GM19240 (cell line): ENCODE measurements around the gene PDP2.
"Not testable (repeated sequence)": the region's sequence is repeated elsewhere in the genome, so short reads cannot be mapped to it uniquely, and the experiment has no call there.

Source experiments
- DNase-seq: peaks from one replicate; pipeline ENCODE4 v3.0.0; 2011; ENCODE audit warnings: low spot score; ENCODE audit not compliant: insufficient read length

The PDP2 gene

DNA sequence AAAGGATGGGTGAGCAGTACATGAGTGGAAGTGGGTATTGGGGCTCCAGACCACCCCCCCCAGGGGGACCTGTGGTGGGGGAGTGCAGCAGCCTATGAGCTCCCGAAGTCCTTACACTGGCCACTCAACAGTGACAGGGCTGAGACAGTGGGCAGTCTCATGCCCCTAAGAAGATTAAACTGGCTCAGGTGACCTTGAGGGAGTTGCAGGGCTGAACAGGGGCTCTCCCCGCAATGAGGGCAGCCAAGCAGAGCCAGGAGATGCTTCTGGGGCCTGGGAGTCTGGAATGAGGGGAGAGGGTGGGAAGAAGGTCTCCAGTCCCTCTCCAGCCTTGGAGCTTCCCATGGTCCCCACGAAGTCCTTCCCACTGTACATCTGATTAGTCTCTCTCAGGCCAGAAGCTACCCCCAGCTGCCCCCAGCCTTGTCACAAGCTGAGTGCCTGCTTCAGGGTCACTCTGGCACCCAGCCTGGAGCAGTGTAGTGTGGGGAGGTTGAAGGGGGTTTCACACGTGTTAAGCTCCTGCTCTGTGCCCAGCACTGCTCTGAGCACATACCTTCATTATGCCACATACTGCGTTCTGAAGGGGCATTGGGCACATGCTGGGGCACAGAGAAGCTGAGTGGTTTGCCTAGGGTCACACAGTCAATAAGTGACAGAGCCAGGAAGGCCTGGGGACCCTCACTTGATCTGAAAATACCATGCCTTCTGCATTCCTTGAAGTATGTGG, 39.4 kb downstream of the PDP2 start:
- no peak for DNase-seq

DNA sequence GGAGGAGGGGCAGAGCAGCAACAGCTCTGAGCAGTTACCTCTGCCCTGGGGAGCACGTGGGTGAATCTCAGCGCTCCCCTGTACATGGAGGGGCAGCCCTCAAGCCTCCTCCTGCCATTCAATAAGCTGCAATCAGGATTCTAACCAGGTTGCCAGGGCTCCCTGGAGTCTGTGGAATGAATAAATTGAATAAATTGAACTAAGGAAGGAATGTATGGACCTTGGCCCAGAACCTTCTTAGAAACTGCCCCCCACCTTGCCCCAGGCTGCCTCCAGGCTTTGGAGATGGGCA, 39.9 kb downstream of the PDP2 start:
- no peak for DNase-seq

DNA sequence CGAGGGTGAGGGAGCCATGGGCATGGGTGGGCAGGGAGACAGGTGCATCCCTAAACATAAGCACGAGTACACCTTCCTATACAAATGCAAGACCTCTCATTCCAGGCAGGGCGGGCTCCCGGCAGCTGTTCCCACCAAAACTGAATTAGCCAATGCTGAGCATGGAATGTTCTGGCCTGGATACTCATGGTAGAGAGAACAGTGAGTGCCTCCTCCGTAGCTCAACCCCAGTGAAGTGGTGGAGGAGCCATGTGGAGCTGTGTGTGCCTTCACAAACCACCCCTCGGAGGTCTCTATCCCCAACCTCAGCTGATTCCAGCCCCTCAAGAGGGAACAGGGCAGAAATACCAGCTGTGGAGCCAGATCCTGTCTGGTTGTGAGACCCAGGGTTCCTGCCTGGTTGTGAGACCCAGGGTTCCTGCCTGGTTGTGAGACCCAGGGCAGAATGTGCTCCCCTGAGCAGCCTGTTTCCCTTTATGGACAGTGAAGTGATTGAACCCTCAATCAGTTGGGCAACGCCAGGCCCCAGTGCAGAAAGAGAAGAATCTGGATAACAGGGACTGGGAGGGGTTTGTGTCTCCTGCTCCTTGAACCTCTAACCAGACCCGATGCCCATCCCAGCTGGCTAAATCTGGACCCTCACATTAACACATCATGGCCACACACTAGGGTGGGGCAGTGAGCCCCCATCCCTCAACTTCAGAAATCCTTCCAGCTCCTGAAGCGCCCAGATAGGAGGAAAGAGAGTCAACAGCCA, 40.8 kb downstream of the PDP2 start:
- DNase-seq = no peak

DNA sequence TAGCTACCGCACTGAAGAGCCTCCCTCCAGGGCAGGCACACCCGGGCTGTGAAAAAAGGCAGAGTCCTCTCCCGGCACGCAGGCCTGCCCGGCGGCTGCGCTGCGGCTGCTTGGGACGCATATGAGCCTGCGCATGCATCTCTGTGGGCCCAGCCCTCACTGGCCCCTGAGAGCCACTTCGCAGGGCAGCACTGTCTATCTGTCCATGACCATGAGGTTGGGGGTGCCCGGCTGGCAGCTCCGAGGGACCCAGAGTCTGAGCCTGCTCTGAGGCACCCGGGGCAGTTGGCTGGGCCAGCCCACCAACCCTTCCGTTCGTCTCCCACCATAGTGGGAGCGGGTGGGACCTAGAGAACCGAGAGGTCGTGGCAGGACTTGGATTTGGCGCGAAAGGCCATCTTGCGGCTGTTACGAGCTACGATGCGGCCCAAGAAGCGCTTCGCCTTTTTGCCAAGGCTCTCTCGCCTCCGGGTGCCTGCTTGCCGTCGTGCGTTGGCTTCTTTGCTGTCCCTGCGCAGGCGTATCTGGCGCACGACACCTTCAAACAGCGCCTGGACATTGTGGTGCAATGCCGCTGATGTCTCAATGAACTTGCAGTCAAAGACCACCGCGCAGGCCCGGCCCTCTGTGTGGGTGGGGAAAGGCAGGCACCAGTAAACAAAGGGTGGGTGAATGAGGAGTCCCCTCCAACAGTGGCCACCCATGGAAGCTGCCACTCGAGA, 41.6 kb downstream of the PDP2 start:
- no peak for DNase-seq

DNA sequence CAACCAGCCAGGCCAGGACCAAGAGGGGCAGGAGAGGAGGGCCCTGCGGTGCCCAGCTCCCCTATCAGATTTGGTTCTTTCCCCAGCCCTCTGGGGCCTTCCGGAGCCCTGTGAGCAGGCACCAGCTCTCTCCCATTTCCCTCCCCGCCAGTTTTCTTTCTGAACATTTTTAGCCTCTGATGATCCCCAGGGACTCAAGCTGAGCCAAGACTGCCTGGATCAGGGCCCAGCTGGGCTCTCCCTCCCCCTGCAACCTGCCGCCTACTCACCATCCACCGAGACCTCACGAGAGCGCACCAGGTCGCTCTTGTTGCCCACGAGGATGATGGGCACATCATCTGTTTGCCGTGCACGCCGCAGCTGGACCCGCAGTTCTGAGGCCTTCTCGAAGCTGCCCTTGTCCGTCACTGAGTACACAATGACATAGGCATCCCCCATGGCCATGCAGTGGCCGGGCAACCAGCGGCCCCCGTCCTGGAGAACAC, 43.0 kb downstream of the PDP2 start:
- DNase-seq = no peak

DNA sequence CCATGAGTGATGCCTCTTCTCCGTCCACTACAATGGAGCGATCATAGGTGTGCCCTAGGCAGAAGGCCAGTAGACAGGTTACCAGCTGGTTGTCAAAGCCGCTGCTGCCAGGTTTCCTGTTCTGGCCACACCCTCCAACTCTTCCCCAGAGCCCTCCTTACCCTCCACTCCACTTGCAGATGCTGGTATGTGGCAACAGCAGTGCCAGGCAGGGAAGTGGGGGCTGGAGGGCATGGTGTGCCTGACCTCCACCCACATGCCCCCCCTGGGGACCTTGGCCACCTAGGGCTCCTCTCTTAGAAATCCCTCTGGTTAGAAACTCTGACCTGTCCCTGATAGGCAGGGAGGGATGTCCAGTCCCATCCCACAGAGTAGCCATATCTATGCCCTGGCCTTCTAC, 43.6 kb downstream of the PDP2 start:
- no peak for DNase-seq

DNA sequence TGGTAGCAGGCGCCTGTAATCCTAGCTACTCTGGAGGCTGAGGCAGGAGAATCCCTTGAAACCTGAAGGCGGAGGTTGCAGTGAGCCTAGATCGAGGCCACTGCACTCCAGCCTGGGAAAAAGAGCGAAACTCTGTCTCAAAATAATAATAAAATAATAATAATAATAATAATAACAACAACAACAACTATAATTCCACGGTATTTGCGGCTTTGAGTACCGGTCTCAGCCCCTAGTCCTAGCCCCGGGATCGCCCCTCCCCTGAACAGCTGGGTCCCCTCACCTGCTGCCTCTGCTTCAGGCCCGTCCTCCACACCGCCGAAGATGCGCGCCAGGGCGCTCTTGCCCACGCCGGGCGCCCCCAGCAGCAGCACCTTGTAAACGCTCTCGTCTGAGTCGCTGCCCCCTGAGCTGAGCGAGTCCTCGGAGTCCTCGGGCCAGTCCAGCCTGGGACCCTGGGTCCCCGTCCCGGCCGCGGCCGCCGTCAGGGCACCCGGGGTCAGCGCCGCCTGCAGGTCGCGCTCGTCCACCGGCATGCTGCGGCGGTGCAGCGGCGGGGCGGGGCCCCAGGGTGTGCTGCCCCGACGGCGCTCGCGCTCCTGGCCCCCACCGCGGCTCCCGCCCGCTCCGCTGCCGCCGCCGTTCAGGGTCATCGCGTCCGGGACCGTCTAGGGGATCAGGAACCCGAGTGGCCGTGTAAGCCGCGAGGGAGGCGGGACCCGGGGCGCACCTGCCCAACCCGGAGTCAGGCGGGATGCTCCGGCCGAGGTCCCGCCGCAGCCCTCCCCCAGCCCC, 44.4 kb downstream of the PDP2 start:
- DNase-seq = no peak

DNA sequence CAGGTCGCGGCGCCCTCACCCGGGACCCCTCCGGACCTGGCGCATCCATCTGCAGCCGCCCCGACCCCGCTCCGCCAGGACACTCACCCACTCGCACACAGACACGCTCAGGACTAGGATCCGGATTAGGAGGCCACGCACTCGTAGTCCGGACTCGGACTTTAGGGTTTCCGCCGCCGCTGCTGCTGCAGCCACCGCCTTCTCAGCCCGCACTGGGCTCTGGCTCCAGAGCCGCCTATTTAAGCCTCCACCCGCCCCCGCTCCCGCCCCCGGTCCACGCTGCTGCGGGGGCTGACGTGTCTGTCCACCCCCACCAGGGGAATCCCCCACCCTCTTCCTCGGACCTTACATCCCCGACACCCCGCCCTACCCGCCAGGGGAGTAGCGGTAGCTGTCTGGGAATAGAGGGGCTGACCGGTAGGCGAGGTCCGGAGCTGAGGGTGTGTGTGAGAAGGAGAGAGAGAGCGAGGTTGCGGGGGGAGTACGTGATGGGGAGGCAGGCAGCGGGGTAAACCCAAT, 45.1 kb downstream of the PDP2 start, which contains the start of gene RRAD:
Gene RRAD, minus strand, starts transcription at position 214 of the 519 bp plus-strand sequence. CDS start 356 bp downstream, outside the sequence.
- DNase-seq = no peak

DNA sequence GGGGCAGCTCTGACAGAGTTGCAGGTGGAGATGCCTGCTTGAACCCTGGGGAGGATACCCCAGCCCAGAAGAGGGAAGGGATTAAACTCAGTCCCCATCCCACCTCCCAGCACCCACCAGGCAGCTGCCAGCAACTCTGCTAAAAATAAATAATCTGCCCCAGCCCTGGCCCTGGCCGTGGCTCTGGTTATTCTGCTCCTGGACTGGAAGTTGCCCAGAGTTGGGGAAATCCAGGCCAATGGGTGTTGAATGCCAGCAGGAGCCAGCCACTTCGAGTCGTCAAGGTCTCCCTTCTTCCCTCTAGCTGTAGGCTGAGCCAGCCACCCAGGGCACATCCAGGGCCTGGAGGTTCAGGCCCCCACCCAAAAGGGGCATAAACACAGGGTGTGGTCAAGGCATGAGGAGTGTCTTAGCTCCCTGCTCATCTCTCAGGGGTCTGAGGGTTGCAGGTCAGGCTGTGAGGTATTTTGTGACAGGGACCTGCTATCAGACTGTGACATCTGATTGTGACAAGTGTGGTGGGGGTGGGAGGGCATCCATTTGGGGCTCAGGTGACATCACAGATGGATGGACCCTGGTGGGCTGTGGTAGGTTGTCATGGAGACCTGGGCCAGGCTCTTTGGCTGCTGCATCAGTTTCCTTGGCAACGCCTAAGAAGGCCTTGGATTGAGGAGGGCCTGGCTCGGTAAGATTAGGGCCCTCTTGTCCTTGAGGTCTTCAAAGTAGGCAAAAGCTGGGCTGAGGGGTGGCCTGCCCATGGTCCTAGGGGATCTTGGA, 46.0 kb downstream of the PDP2 start:
- DNase-seq = no peak

DNA sequence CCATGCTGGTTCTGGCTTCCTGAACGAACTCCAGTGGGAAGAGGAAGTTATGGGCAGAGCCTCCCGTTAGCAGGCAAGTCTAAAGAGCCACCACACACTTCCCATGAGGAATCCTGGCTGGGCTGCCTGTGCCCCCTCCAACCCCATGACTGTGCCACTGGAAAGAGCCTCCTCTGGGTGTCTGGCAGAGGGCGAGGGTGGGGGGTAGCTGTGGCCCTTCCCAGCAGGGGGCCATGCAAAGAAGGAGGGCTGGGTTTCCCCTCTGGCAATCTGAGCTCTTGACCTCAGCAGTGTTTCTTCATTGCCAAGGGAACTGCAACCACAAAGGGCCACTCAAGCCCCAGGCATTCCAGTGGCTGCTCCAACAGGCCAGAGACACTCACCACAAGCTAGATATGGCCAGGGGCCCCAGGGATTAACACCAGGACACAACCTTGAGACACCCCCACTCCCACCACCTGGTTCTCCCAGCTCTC, 46.7 kb downstream of the PDP2 start:
- DNase-seq = no peak

DNA sequence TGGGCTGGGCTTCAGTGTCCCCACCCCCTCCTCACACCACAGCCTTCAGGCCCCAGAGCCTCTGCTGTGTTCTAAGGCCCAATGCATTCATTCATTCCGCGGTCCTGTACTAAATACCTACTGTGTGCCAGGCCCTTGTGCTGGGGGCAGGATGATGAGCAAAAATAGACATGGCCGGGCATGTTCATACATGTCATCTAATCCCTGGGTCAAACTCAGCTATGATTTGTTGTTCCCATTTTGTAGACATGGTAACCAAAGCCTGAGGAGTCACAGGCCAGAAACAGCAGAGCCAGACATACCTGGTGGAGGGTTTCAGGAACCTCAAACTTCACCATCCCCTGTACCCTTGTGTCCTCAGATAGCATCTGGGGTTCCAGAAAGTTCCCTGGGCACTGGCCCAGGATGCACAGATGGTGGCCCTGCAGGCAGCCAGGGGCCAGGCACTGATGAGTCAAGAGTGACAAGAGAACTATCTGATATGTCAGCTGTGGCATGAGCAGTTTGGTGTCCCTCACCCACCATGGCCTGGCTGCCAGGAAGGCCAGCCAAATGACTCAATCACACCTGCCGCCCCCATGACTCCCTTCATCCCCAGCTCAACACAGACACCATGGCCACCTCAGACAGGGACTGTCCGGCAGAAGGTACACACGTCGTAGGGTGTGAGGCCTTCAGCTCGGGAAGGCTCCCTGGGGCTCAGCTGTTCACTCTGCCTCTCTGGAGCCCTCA, 47.8 kb downstream of the PDP2 start:
- DNase-seq = no peak

DNA sequence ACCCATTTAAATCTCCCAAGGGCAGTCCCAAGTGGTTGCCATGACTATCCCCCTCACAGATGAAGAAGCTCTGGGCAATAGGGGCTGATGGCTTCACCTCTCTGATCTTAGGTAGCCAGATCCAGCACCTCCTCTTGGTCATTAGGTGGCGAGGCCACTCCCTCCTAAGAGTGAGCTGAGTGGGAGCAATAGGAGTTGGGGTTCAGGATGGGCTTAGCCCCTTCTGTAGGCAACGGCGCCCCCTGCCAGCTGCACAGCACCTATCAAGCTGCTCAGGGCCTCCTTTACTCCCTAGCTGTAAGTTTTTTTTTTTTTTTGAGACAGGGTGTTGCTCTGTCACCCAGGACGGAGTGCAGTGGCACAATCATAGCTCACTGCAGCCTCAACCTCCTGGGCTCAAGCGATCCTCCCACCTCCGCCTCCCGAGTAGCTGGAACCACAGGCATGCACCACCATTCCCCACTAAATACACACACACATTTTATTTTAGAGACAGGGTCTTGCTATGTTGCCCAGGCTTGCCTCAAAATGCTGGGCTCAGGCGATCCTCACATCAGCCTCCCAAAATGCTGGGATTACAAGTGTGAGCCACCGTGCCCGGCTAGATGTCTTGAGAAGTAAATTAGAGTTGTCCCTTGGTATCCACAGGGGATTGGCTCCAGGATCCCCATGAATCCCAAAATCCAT, 48.5 kb downstream of the PDP2 start:
- DNase-seq = no peak

DNA sequence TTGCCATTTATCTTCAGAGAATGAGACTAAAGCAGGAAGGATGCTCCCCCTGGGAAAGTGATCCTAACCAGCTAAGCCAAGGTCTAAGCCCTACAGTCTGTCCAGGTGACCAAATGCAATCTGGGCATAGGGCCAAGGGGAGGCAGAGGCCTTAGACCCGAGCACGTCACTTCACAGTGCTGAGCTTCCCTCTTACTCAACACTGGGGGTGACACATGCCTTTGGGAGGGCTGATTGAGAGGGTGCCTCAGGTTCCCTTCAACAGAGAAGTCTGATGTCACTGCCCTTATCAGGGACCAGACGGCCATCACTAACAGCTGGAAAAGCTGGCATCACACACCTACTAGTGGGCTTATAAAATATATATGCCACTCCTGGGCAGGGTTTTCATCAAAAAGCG, 49.9 kb downstream of the PDP2 start:
- no peak for DNase-seq

DNA sequence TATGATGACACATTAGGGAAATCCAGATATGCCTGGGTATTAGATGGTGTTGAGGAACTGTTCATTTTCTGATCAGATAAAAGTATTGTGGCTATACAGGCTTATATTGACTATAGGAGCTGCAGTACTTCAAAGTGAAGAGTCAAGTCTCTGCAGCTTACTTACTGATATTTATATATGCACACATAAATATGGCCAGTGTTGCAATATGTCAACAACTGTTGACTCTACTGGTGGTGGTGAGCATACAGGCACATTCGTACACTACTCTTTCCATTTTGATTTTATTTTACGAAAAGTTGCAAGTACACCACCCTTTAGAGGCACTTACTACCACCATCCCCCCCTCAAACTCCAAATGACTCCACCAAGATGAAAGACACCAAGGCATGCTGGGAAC, 51.4 kb downstream of the PDP2 start:
- no peak for DNase-seq

DNA sequence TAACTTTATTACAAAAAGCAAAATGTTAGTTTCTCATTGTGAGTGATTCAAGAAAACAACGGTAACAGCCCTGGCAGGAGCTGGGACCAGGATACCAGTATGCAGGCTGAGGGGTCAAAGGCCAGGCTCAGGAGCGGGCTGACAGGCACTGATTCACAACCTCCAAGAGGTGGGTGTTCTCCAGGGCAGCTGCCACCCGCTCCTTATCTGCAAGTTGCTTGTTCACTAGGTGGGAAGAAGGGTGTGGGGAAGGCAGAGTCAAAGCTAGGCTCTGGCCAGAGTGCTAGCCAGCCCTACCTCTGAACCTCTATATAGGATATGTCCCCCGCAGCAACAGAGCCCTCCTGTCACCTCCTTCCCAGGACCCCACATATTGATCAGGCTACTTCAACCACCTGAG, 51.8 kb downstream of the PDP2 start:
- DNase-seq = no peak

DNA sequence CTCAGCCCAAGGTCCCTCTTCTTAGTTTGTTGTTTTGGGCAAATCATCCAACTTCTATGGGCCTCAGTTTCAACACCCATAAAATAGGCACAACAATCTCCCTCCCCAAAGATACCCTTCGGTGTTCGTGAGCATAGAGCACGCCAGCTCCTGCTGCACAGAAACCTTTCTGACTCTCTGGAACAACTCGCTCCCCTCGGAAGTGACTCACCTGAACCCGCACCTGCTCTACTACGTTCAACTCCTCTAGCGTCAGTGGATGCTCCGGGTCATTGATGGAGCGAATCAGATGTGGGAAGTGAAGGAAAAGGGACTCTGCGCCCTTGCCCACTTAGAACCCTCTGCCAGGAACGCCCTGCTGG, 53.4 kb downstream of the PDP2 start:
- DNase-seq = no peak

DNA sequence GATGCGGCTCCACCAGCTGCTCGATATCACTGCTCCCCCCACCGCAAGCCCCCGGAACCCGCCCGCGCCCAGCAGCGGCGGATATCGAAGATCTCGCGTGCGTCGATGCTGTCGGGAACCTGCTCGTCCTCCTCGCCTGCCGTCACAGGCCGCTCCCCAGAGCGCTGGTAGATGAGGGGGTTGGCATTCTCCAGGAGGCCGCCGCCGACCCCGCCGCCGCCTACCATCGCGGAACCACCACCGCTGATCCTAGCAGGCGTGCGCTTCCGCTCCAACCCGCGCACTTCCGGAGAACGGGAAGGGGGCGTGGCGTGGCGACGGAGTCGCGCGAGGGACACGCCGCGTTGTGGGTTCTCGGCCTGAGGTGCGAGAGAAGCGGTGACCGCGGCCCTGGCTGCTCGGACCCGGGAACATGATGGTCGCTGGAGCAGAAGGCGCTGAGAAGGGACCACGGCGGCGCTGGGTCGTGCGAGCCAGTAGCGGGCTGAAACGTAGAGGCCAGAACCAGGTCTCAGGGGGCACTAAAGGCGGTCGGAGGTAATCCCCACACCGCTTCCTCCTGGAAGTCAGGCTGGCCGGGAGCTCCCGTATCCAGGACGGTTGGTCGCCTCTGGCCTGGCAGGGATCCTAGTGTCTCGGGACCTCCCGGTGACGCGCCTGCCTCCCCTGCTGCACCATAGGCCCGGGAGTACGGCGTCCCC, 54.0 kb downstream of the PDP2 start, which contains the start of gene CIAO2B:
Gene CIAO2B, minus strand, starts transcription at position 265 of the 701 bp plus-strand sequence. Its CDS starts 38 bp downstream, at position 227.
- peak; percentile 83 for DNase-seq

DNA sequence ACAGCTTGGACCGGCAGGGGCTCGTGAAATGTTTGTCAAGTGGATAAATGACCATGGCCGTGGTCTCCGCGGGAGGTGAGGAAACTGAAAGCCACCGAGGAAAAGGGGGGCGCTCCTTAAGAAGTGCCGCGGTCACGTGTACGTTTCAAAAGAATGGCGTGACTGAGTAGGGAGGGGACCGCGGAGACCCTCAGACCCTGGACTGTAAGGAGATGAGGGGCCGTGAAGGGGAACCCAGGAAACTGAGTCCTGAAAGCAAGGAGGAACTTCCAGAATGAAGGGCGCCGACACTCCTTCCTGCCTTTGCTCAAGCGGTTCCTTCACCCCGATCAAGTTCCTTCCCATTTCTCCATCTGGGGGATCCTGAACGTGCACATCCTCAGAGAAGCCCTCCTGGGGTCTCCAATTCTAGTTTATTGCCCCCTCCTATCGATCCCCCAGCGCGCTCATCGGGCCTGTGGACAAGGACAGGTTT, 54.6 kb downstream of the PDP2 start:
- not testable (repeated sequence) for DNase-seq
